HG03432 (cell line): Measurements from ENCODE around the gene TRIM14.

Experiments
- ATAC-seq: cut with Tn5 transposase; IDR thresholded peaks from one replicate; pipeline ENCODE4 v1.9.1; 2021; ENCODE audit warnings: mild to moderate bottlenecking, moderate library complexity; ENCODE audit not compliant: unreplicated experiment

The TRIM14 gene

DNA sequence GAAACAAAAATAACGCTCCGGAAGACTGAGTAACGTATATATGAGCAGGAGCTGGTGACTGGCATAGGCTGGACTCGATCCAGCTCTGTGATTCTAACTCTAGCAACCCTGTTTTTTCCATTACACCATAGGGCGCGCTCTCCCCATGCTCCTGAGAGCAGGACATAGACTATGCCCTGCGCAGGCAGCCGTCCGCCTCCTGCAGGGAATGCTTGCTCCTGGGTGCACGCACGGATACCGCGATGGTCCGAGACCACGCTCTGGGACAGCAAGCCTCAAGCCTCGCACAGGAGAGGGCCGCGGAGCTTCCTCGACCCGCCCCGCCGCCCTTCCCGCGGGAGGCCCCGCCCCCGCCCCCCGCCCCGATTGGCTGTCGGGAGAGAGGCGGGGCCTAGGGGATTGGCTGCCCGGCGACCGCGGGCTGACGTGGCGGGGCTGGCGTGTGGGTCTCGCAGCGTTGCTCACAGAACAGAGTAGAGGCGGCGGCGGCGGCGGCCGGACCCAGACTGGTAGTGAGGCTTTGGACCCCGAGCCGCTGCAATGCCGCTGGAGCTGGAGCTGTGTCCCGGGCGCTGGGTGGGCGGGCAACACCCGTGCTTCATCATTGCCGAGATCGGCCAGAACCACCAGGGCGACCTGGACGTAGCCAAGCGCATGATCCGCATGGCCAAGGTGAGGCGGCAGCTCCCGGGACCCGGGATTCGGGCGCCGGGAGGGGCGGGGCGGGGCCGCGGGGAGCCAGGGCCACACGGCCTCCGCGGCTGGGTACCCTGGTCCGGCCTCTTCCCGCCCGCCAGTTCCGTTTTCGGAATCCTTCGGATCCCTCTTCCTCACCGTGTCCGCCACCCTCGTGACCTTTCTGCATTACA, 62.5 kb downstream of the TRIM14 start, which contains the start of gene NANS:
TSS of gene NANS (plus strand) at position 464 of the 869 bp plus-strand sequence. CDS start at position 541, 77 bp downstream.
- ATAC-seq = peak; percentile 96

DNA sequence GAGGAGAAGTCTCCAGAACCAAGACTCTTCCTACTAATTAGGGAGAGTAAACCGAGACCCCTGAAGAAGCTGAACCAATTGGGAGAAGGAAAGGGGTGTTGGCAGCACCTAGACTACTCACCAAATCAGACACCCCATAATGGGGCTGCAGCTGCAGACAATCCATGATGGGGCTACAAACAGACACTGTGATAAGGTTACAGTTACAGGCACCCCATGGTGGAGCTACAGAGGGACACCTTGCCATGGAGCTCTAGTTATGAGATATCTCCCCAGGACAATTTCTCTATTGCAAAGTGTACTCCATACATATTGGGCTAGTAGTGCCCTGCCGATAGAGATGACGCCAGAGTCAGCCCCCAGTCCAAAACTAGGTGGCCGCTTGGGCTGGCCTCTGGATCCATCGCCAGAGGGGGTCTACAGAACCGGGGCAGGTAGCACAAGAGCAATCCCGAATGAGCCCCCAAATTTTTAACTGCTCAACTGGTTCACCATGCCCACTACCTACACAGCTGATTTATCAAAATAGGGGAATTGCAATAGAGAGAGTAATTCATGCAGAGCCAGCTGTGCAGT, 64.6 kb downstream of the TRIM14 start:
- ATAC-seq = no peak

- no peak for ATAC-seq
These were observed 68.7 kb downstream of the TRIM14 start for GRCh38 chr9:98050351-98050750.

DNA sequence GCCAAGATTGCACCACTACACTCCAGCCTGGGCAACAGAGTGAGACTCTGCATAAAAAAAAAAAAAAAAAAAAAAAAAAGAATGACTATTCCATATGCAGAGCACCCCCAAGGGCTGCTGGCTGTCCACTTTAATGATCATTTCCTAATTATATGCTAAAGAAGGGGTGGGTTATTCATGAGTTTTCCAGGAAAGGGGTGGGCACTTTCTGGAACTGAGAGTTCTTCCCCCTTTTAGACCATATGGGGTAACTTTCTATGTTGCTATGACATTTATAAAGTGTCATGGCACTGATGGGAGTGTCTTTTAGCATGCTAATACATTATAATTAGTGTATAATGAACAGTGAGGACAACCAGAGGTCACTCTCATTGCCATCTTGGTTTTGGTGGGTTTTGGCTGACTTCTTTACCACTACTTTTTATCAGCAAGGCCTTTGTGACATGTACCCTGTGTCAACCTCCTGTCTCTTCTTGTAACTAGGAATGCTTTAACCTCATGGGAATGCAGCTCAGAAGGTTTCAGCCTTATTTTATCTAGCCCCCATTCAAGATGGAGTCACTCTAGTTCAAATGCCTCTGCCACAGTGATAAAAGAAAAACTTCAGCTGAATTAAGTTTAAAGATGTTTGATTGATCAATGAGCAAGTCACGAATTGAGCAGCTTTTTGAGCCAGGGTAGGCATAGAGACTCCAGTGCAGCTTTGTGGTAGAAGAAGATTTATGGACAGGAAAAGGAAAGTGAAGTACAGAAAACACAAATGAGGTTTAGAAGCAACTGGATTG, 69.5 kb downstream of the TRIM14 start:
- no peak for ATAC-seq

GRCh38 chr9:98047002-98047401, 72.0 kb downstream of the TRIM14 start:
- ATAC-seq = no peak

GRCh38 chr9:98046180-98046543, 72.9 kb downstream of the TRIM14 start:
- ATAC-seq = no peak

DNA sequence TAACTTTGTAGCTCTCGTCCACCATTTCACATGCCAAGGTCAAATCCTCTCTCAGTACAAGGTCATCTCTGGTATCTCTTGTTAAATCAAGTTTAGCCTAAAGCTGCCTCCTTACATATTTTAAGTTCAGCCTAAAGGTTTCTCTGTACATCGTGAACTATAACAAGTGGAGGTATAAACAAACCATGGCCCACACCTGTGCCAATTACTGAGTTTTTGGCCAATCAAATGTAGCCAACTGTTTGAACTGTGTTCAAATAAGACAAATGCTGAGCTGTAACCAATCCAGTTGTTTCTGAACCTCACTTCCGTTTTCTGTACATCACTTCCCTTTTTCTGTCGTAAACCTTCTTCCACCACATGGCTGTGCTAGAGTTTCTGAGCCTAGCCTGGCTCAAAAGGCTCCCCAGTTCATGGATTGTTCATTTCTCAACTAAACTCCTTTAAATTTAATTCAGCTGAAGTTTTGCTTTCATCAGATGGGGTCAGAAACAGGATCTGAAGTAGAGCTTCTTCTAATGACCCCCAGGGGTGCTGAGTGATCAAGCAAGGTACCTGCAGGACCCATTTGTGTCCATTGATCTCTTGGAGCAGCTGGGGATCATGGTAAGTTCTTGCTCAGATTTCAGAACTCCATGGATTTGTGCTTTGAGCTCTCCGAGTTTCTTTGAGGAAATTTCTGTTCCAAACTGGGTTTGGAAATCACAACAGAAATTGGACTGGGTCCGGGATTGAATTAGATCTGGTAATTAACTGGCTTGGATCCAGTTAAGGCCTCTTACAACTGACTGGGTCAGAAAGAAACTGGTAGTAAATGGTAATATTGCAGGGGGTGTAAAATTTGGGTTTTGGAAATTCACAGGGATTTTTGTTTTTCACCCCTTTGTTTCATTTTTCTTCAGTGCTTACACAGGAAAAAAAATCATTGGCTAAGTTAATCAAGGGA, 73.5 kb downstream of the TRIM14 start:
- ATAC-seq = peak; percentile 89

DNA sequence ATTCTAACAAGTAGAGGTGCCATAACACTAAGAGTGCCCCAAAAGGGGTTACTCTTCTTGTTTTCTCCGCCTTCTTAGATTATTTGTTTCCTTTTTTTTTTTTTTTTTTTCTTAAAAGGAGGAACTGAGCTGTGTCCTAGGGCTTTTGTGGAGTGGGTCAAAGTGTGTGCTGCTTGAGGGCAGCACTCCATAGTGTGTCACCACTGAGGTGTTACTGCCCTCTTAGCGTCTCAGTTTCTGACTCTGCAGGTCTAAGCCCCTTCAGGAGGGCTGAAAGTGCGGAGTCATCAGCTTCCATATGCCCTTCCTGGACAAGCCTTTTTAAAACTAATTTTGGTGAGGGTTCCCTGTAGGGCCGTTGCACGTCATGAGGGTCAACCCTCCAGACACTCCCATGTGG, 75.1 kb downstream of the TRIM14 start:
- no peak for ATAC-seq

DNA sequence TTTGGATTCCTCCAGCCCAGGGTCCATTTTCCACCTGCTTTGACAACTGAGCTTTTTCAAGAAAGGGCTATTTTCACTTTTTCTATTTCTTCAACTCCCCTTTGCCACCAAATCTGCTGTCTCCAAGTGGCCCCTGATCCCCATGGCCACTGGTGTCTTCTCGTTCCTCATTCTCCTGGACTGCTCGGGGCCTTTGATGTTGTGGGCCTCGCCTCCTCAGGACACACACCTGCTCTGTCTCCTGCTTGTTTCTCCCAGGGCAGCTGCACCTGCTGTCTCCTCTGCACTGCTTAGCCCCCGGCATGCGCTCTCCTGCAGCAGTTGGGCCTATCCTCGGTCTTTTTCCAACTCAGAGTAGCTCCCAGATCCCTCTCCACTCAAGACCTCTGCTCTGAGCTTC, 78.8 kb downstream of the TRIM14 start:
- ATAC-seq = no peak

GRCh38 chr9:98039607-98040017, 79.4 kb downstream of the TRIM14 start:
- peak; percentile 51 for ATAC-seq

GRCh38 chr9:98038958-98039357, 80.1 kb downstream of the TRIM14 start:
- ATAC-seq = peak; percentile 53

DNA sequence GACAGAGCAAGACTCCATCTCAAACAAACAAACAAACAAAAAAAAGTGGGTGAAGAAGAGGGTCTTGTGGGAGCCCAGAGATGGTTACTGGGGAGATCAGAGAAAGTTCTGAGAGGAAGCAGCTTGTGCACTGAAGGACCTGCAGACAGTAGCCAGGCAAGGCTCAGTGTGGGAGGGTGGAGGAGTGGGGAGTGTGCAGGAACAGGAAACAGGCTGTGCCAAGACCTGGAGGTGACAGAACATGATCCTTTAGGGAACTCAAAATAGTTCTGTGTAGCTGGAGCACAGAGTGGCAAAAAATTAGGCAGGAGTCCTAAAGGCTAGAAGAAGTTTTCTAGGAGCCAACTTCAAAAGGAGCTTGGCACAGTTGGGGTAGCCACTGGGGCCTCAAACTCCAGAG, 81.7 kb downstream of the TRIM14 start:
- no peak for ATAC-seq

- peak; percentile 56 for ATAC-seq
These were observed 84.2 kb downstream of the TRIM14 start for GRCh38 chr9:98034593-98035546.

DNA sequence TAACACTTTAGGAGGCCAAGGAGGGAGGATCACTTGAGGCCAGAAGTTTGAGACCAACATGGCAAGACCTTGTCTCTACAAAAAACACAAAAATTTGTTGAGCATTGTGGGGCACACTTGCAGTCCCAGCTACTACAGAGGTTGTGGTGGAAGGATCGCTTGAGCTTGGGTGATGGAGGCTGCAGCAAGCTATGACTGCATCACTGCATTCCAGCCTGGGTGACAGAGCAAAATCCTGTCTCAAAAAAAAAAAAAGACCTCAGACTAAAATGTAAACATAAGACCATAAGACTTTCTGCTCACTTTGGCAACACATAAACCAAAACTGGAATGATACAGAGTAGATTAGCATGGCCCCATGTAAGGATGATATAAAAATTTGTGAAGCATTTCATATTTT, 87.1 kb downstream of the TRIM14 start:
- ATAC-seq = no peak

GRCh38 chr9:98031169-98031568, 87.9 kb downstream of the TRIM14 start:
- no peak for ATAC-seq

- no peak for ATAC-seq
These were observed 94.3 kb downstream of the TRIM14 start for GRCh38 chr9:98024702-98025101.

DNA sequence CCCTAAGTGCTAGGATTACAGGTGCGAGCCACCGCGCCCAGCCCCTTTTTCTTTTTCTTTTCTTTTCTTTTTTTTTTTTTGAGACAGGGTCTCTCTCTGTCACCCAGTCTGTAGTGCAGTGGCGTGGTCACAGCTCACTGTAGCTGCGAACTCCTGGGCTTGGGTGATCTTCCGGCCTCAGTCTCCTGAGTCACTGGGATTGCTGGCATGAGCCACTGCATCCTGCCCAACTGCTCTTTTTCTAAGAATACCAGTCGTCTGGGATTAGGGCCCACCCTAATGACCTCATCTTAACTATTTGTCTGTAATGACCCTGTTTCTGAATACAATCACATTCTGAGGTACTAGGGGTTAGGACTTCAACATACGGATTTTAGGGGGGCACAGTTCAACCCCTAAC, 96.6 kb downstream of the TRIM14 start:
- no peak for ATAC-seq

GRCh38 chr9:98021306-98022040, 97.5 kb downstream of the TRIM14 start:
- ATAC-seq = no peak
